Measurements from ENCODE around the gene APOA5. TPM values are rescaled to one million over a fixed set of nuclear protein-coding genes. Genes with fewer than 3 reads are reported as not detected.

APOA5 gene
- total and polyA plus RNA-seq, 2 donors (not counting 3 experiments of a cell fraction or from before 2014, with no cell fraction given): not detected

GRCh38 chr11:116829525-116830183 is 38.0 kb upstream of the APOA5 start, which contains the start of gene APOC3:
TSS of gene APOC3 (plus strand) at chr11:116829907. CDS start at chr11:116830583, 676 bp downstream.
- H3K4me3 ChIP-seq (replicated peaks in 1 of 3; ENCODE audit: insufficient read depth in 1 of 3, low read depth in 1 of 3, low read length in 3 of 3): no peak within 1 kb of the TSS
- ChIA-PET POLR2A (no interaction called here), CTCF (interaction anchor here (0.6 to 1.9 kb wide), 2 partner anchors 38 to 276 kb away, joined by 4 to 7 read pairs; partner anchors contain the start of gene APOA5)
- H3K4me1 ChIP-seq (ENCODE audit: control insufficient read depth, extremely low read depth, insufficient read depth, low read length): no peaks in the 10 kb centered on the region
- H3K79me2 ChIP-seq (ENCODE audit: control insufficient read depth, insufficient read depth, low read length): no peaks in the 10 kb centered on the region
- DNase-seq (ENCODE audit: low read depth, low spot score): no peak
- intact Hi-C loops (cut with micrococcal nuclease): no loop called here
- no peak within 1 kb of the TSS for H2AFZ ChIP-seq (ENCODE audit: low read depth, low read length)
- no peaks in the 10 kb centered on the region for H3K27me3 ChIP-seq (ENCODE audit: control insufficient read depth in 2 of 2, insufficient read depth in 2 of 2, low read length in 2 of 2)
- no peak within 1 kb of the TSS for H3K27ac ChIP-seq (ENCODE audit: insufficient read depth, low read depth, low read length)
- H3K36me3 ChIP-seq (ENCODE audit: control insufficient read depth in 2 of 2, extremely low read depth in 1 of 2, insufficient read depth in 2 of 2, low read length in 2 of 2): no peaks in the 10 kb centered on the region
- no peak within 1 kb of the TSS for H3K9ac ChIP-seq (replicated peaks; ENCODE audit: extremely low read depth, insufficient read depth, low read length)
- dilution Hi-C loops (cut with MboI; ENCODE audit: extremely low pct_ligation_motif_present, low sequenced_read_pairs): no loop called here
- BruUV-seq (replicated peaks): no TSS peak
- no peak for TF ChIP-seq GATA2 (IDR thresholded peaks at IDR 0.05; ENCODE audit: insufficient read depth, insufficient read length, low read depth, low read length)
- no peak for TF ChIP-seq POLR2AphosphoS5 (IDR thresholded peaks at IDR 0.05; ENCODE audit: insufficient read depth, low read depth, low read length)
- no peak for TF ChIP-seq FOS (IDR thresholded peaks at IDR 0.05; ENCODE audit: borderline replicate concordance, insufficient read depth, low read length)
- no peak for TF ChIP-seq CTCF (IDR thresholded peaks at IDR 0.05; ENCODE audit: extremely low read depth in 1 of 2, insufficient read depth in 1 of 2, low read depth in 1 of 2, low read length in 2 of 2)
- no peak for TF ChIP-seq EZH2 (IDR thresholded peaks at IDR 0.05; ENCODE audit: borderline replicate concordance, low read depth, low read length, severe bottlenecking)
- no peak for TF ChIP-seq MAX (IDR thresholded peaks at IDR 0.05; ENCODE audit: insufficient read depth, insufficient read length)
- no peak for TF ChIP-seq JUN (IDR thresholded peaks at IDR 0.05; ENCODE audit: borderline replicate concordance, insufficient read depth, insufficient read length, low read depth)
- no peak for TF ChIP-seq MYC (IDR thresholded peaks at IDR 0.05; ENCODE audit: low read depth, low read length)
- no peak for TF ChIP-seq POLR2A (IDR thresholded peaks at IDR 0.05; ENCODE audit: low read depth, low read length)
- FAIRE-seq: no peak
- H3K4me2 ChIP-seq (ENCODE audit: insufficient read depth, low read length): no peak within 1 kb of the TSS
- no peaks in the 10 kb centered on the region for H3K9me1 ChIP-seq (replicated peaks; ENCODE audit: control insufficient read depth, extremely low read depth, insufficient read depth, low read length)
- no peaks in the 10 kb centered on the region for H3K9me3 ChIP-seq (replicated peaks; ENCODE audit: control insufficient read depth, insufficient read depth, low read length)
- H4K20me1 ChIP-seq (replicated peaks; ENCODE audit: control insufficient read depth, extremely low read depth, insufficient read depth, low read length): no peaks in the 10 kb centered on the region
